Measurements from ENCODE around the gene PIK3CA. TPM values are rescaled to one million over a fixed set of nuclear protein-coding genes. Genes with fewer than 3 reads are reported as not detected.

PIK3CA gene
- total and polyA plus RNA-seq, 4 donors: 4.5 to 42.9 (median 16.0) TPM

DNA sequence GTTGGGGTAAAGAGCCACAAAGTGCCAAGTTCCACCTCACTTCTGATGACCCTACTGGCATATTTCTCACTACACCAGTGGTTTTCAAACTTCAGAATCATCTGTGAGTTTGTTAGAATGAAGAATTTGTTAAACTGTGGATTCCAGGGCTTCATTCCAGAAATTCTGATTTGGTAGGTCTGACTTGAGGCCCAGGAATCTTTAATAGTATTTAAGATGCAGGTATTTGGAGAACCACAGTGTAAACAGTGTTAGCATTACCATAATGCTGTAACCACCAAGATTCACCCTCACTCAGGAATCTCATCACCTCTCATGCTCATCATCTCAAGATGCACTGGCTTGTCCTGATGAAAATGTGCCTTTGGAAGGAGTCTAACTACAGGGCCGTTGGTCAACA, 96.7 kb downstream of the PIK3CA start:
- no peaks in the 10 kb centered on the region for H3K4me1 ChIP-seq (ENCODE audit: control insufficient read depth in 5 of 5, insufficient read depth in 5 of 5, low read length in 5 of 5)
- DNase-seq (no peak), ATAC-seq (ENCODE audit: insufficient read depth, low FRiP score) (no peak)
- no peak overlapping the region for H3K4me3 ChIP-seq
- H3K9me3 ChIP-seq (ENCODE audit: control insufficient read depth in 4 of 4, insufficient read depth in 3 of 4, low read length in 3 of 4): no peaks in the 10 kb centered on the region
- no peaks in the 10 kb centered on the region for H3K27me3 ChIP-seq (ENCODE audit: control insufficient read depth in 3 of 3, insufficient read depth in 3 of 3, low read length in 2 of 3)
- H3K36me3 ChIP-seq (ENCODE audit: control insufficient read depth in 4 of 4, insufficient read depth in 4 of 4, low read length in 4 of 4): peaks cover 0 to 12% (median 3%) of the 10 kb centered on the region in 4 donors
- no peak overlapping the region for H3K9ac ChIP-seq (ENCODE audit: insufficient read depth in 1 of 2, low read length in 2 of 2)
- TF ChIP-seq, protein P1, sequence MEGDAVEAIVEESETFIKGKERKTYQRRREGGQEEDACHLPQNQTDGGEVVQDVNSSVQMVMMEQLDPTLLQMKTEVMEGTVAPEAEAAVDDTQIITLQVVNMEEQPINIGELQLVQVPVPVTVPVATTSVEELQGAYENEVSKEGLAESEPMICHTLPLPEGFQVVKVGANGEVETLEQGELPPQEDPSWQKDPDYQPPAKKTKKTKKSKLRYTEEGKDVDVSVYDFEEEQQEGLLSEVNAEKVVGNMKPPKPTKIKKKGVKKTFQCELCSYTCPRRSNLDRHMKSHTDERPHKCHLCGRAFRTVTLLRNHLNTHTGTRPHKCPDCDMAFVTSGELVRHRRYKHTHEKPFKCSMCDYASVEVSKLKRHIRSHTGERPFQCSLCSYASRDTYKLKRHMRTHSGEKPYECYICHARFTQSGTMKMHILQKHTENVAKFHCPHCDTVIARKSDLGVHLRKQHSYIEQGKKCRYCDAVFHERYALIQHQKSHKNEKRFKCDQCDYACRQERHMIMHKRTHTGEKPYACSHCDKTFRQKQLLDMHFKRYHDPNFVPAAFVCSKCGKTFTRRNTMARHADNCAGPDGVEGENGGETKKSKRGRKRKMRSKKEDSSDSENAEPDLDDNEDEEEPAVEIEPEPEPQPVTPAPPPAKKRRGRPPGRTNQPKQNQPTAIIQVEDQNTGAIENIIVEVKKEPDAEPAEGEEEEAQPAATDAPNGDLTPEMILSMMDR (IDR thresholded peaks at IDR 0.05; ENCODE audit: control extremely low read depth, extremely low read depth): no peak
- no peak overlapping the region for H3K27ac ChIP-seq (ENCODE audit: low read depth in 1 of 2, low read length in 1 of 2)
- 81 to 93% methylated on average over 1 of the region's 1 CpG for WGBS, 2 donors

DNA sequence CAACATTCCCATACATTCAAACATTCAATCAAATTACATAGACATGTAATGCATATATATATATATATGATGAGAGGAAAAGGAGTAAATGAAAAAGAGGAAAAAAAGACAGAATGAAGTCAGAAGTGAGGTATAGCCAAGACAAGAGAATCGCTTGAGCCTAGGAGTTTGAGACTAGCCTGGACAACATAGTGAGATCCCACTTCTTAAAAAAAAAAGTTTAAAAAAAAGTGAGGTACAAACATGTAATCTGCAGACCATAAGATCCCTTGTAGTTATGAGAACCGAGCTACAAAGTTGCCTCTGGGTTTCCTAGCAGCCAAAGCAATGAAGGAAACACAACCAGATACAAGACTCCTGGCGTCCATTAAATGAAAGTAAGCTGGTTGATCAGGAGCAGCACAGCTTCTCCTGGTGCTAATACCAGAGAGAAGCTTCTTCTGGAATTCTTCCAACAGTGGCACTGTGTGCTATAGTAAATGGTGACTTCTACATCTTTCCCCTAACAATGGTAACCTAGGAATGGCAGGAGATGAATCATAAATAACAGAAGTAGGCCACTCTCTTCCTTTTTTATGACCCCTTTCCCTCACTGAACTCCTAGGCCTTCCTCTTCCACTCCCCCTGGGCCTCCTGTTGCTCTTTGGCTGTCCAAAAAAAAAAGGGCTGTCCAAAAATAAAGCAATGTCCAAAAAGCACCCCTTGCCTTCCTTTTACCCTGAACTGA, 99.3 kb downstream of the PIK3CA start:
- Histone ChIP-seq H3K27ac (ENCODE audit: low read depth in 1 of 2, low read length in 1 of 2) (no peak overlapping the region), H3K4me3 (no peak overlapping the region), H3K36me3 (ENCODE audit: control insufficient read depth in 4 of 4, insufficient read depth in 4 of 4, low read length in 4 of 4) (peaks cover 0 to 17% (median 4%) of the 10 kb centered on the region in 4 donors), H3K27me3 (ENCODE audit: control insufficient read depth in 3 of 3, insufficient read depth in 3 of 3, low read length in 2 of 3) (no peaks in the 10 kb centered on the region), H3K4me1 (ENCODE audit: control insufficient read depth in 5 of 5, insufficient read depth in 5 of 5, low read length in 5 of 5) (no peaks in the 10 kb centered on the region), H3K9me3 (ENCODE audit: control insufficient read depth in 4 of 4, insufficient read depth in 3 of 4, low read length in 3 of 4) (no peaks in the 10 kb centered on the region), H3K9ac (ENCODE audit: insufficient read depth in 1 of 2, low read length in 2 of 2) (no peak overlapping the region)
- 96 to 97% methylated on average over 3 of the region's 3 CpGs for WGBS, 2 donors
- no peak for ATAC-seq (ENCODE audit: insufficient read depth, low FRiP score)
- DNase-seq: no peak
- TF ChIP-seq, protein P1 (IDR thresholded peaks at IDR 0.05; ENCODE audit: control extremely low read depth, extremely low read depth): no peak

DNA sequence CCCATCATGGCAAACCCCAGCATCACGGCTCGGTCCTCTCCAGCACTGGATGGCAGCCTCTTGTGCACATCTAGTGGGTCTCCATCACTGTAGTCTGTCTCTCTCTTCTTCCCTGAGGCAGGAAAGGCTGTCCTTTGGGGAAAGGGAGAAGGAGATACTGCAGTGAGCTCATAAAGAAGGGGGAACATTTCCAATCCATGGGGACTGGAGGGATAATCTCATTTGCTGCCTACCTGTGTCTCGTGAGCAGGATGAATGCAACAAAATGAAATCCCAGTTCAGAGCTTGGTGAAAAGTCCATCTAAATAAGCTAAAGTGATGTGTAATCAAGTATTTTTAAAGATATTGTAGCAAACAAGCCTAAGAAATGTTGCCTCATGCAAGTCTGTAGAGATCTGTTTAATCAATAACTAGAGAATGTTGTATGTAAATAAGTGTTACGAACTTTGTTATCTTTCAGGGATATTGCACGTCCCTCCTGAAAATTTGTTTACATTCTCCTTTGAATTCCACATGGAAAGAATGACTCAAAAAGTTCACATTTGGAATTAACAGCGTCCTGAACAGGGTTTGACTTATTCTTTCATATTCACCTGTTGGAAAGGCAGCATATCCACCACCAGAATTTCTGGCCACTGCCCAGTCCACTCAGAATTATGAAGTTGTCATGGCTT, 102.8 kb downstream of the PIK3CA start, which contains the start of gene KCNMB3:
Gene KCNMB3 (minus strand): TSS at position 312 of the 674 bp plus-strand sequence. CDS start 124 bp downstream, at position 188.
- no peak within 1 kb of the TSS for H3K9ac ChIP-seq (ENCODE audit: insufficient read depth in 1 of 2, low read length in 2 of 2)
- DNase-seq (no peak), ATAC-seq (ENCODE audit: insufficient read depth, low FRiP score) (no peak)
- no peaks in the 10 kb centered on the region for H3K4me1 ChIP-seq (ENCODE audit: control insufficient read depth in 5 of 5, insufficient read depth in 5 of 5, low read length in 5 of 5)
- 82 to 89% methylated on average over 6 of the region's 6 CpGs for WGBS, 2 donors
- peaks cover 0 to 14% (median 3%) of the 10 kb centered on the region in 4 donors for H3K36me3 ChIP-seq (ENCODE audit: control insufficient read depth in 4 of 4, insufficient read depth in 4 of 4, low read length in 4 of 4)
- H3K4me3 ChIP-seq: no peak within 1 kb of the TSS
- no peaks in the 10 kb centered on the region for H3K27me3 ChIP-seq (ENCODE audit: control insufficient read depth in 3 of 3, insufficient read depth in 3 of 3, low read length in 2 of 3)
- TF ChIP-seq, protein P1 (IDR thresholded peaks at IDR 0.05; ENCODE audit: control extremely low read depth, extremely low read depth): no peak
- H3K27ac ChIP-seq (ENCODE audit: low read depth in 1 of 2, low read length in 1 of 2): no peak within 1 kb of the TSS
- no peaks in the 10 kb centered on the region for H3K9me3 ChIP-seq (ENCODE audit: control insufficient read depth in 4 of 4, insufficient read depth in 3 of 4, low read length in 3 of 4)

Data from lung (tissue), 12 donors.